DMS79 treated with DMSO at 0.1 percent for 48 hours (cell line): ENCODE measurements around the gene PHTF2.
A peak's percentile ranks its signal among the peaks of the same experiment; 100 is the strongest.
"Not testable (repeated sequence)": the region's sequence is repeated elsewhere in the genome, so short reads cannot be mapped to it uniquely, and the experiment has no call there.

Experiments used
- DNase-seq: peaks from one replicate; lab custom pipeline; 2025; lab: John Stamatoyannopoulos, UW

PHTF2 gene

GRCh38 chr7:77798394-77799077, at the start of gene PHTF2, which contains the start of gene TMEM60:
PHTF2 (plus strand) TSS chr7:77798773.
TMEM60 (minus strand) TSS chr7:77798434; CDS start chr7:77794373, 4,061 bp downstream.
- DNase-seq, result peak; percentile 99

GRCh38 chr7:77752016-77752415, 46.6 kb upstream of the PHTF2 start:
- DNase-seq, result no peak

- DNase-seq, result peak; percentile 68
Observed at GRCh38 chr7:77753173-77753572, 45.4 kb upstream of the PHTF2 start.

GRCh38 chr7:77757589-77757988, 41.0 kb upstream of the PHTF2 start:
- DNase-seq, result no peak

- DNase-seq, result peak; percentile 20
Observed at GRCh38 chr7:77759294-77759889, 39.2 kb upstream of the PHTF2 start.

- DNase-seq, result no peak
Observed at GRCh38 chr7:77760809-77761453, 37.6 kb upstream of the PHTF2 start.

GRCh38 chr7:77765481-77765880, 33.1 kb upstream of the PHTF2 start:
- no peak for DNase-seq

GRCh38 chr7:77765906-77766800, 32.4 kb upstream of the PHTF2 start:
- DNase-seq, result no peak

- DNase-seq, result no peak
Observed at GRCh38 chr7:77766801-77767605, 31.6 kb upstream of the PHTF2 start.

GRCh38 chr7:77770316-77770715, 28.3 kb upstream of the PHTF2 start:
- DNase-seq, result no peak

GRCh38 chr7:77771901-77772300, 26.7 kb upstream of the PHTF2 start:
- DNase-seq, result no peak

GRCh38 chr7:77778535-77778934, 20.0 kb upstream of the PHTF2 start:
- no peak for DNase-seq

GRCh38 chr7:77782383-77782782, 16.2 kb upstream of the PHTF2 start:
- no peak for DNase-seq

- DNase-seq, result no peak
Observed at GRCh38 chr7:77783111-77783510, 15.5 kb upstream of the PHTF2 start.

GRCh38 chr7:77783545-77783944, 15.0 kb upstream of the PHTF2 start:
- no peak for DNase-seq

- DNase-seq, result not testable (repeated sequence)
Observed at GRCh38 chr7:77784426-77784825, 14.1 kb upstream of the PHTF2 start.

- no peak for DNase-seq
Observed at GRCh38 chr7:77786018-77786417, 12.6 kb upstream of the PHTF2 start.

- DNase-seq, result no peak
Observed at GRCh38 chr7:77786741-77787140, 11.8 kb upstream of the PHTF2 start.

- DNase-seq, result no peak
Observed at GRCh38 chr7:77788327-77788902, 10.2 kb upstream of the PHTF2 start.

- peak; percentile 81 for DNase-seq
Observed at GRCh38 chr7:77791336-77791735, 7.2 kb upstream of the PHTF2 start.

- peak; percentile 22 for DNase-seq
Observed at GRCh38 chr7:77791956-77792355, 6.6 kb upstream of the PHTF2 start.
